HCT116 (cell line): ENCODE results near the gene SAMD9. TPM values are rescaled to one million over a fixed set of nuclear protein-coding genes. Genes with fewer than 3 reads are reported as not detected.

Experiments used
- ATAC-seq: fragments of 200-7000 bp; cut with Tn5 transposase; 2 replicates; pipeline ENCODE4 v1.9.1; 2020; ENCODE audit warnings: mild to moderate bottlenecking, moderate library complexity
- BruUV-seq: library from RNA; stranded (reverse); fragments of 400-500 nt; replicated peaks from 2 replicates; lab custom pipeline; 2021; lab: Mats Ljungman, UMichigan
- CTCF ChIA-PET: fragments of 300-600 bp; sonication (Branson Sonifier 250); formaldehyde crosslinking; loops from one replicate; lab custom pipeline; 2021; ENCODE audit warnings: antibody characterized with exemption; lab: Charles Lee
- POLR2A ChIA-PET: fragments of 300-600, 350-600 bp; sonication (Branson Sonifier 250); formaldehyde crosslinking; loops from one replicate; lab custom pipeline; 2021; ENCODE audit warnings: antibody characterized with exemption; lab: Charles Lee
- RAD21 ChIA-PET, 2 experiments: fragments of 300-600 bp; sonication (Branson Sonifier 250); formaldehyde crosslinking; loops; one replicate each; lab custom pipeline; 2023; ENCODE audit warnings: low total read pairs in 2 of 2; ENCODE audit not compliant: uncharacterized antibody in 2 of 2, unreplicated experiment in 2 of 2, low non-redundant PET in 1 of 2; lab: Charles Lee
- DNase-seq: peaks from one replicate; pipeline ENCODE4 v3.0.0-alpha.2; 2010; ENCODE audit warnings: low read depth, low spot score
- H2AFZ ChIP-seq: fragments of 200-600 bp; shearing (Covaris generic), sonication (generic); 2 replicates; pipeline ENCODE4 v1.6.1; 2017; ENCODE audit warnings: low read depth, mixed run types, mixed read lengths, antibody characterized with exemption, low read length; ENCODE audit not compliant: poor library complexity, severe bottlenecking
- H3K27ac ChIP-seq: 2 replicates; pipeline ENCODE4 v1.5.1; 2012; ENCODE audit warnings: low read depth, low read length
- H3K27me3 ChIP-seq: fragments of 200-600 bp; sonication (generic); 2 replicates; pipeline ENCODE4 v1.6.1; 2016; ENCODE audit warnings: mixed run types, low read length, mixed read lengths; ENCODE audit not compliant: insufficient read depth
- H3K36me3 ChIP-seq, 2 experiments: fragments of 200-500 bp in 1 of 2; fragments of 200-600 bp in 1 of 2; sonication (Bioruptor generic) in 1 of 2; sonication (generic) in 1 of 2; 2 replicates each; pipeline versions ENCODE4 v1.5.1 to v1.6.1; 2014 to 2016; ENCODE audit warnings: low read length in 2 of 2, inconsistent platforms in 1 of 2, mixed read lengths in 1 of 2, mixed run types in 1 of 2; ENCODE audit not compliant: insufficient read depth in 2 of 2, control insufficient read depth in 1 of 2
- H3K4me1 ChIP-seq, 2 experiments: fragments of 200-600 bp in 1 of 2; sonication (generic) in 1 of 2; 2 replicates each; pipeline versions ENCODE4 v1.5.1 to v1.6.1; 2012 to 2017; ENCODE audit warnings: low read length in 2 of 2, inconsistent platforms in 1 of 2, mild to moderate bottlenecking in 1 of 2, mixed read lengths in 1 of 2, mixed run types in 1 of 2, moderate library complexity in 1 of 2; ENCODE audit not compliant: insufficient read depth in 2 of 2, control insufficient read depth in 1 of 2
- H3K4me2 ChIP-seq: fragments of 200-600 bp; sonication (generic); 2 replicates; pipeline ENCODE4 v1.6.1; 2017; ENCODE audit warnings: mixed run types, low read length, mixed read lengths
- H3K4me3 ChIP-seq, 2 experiments: fragments of 200-600 bp in 1 of 2; sonication (generic) in 1 of 2; replicated peaks in 1 of 2; 2 replicates each; pipeline ENCODE4 v1.5.1; 2011 to 2016; ENCODE audit warnings: low read length in 2 of 2, control low read depth in 1 of 2, low read depth in 1 of 2, mild to moderate bottlenecking in 1 of 2, mixed read lengths in 1 of 2, mixed run types in 1 of 2
- H3K79me2 ChIP-seq: fragments of 200-600 bp; sonication (generic); 2 replicates; pipeline ENCODE4 v1.6.1; 2017; ENCODE audit warnings: mild to moderate bottlenecking, mixed run types, low read length, moderate library complexity, mixed read lengths; ENCODE audit not compliant: insufficient read depth
- H3K9ac ChIP-seq: fragments of 200-600 bp; sonication (generic); 2 replicates; pipeline ENCODE4 v1.6.1; 2016; ENCODE audit warnings: low read length, mixed read lengths
- H3K9me2 ChIP-seq: fragments of 200-600 bp; sonication (generic), shearing (Covaris generic); 2 replicates; pipeline ENCODE4 v1.6.1; 2017; ENCODE audit warnings: mixed run types, mild to moderate bottlenecking, moderate library complexity; ENCODE audit not compliant: insufficient read depth
- H3K9me3 ChIP-seq, 2 experiments: fragments of 200-500 bp in 1 of 2; fragments of 200-600 bp in 1 of 2; sonication (Bioruptor generic) in 1 of 2; sonication (generic) in 1 of 2; 2 replicates each; pipeline ENCODE4 v1.6.1; 2014 to 2017; ENCODE audit warnings: low read length in 2 of 2, mixed read lengths in 2 of 2, inconsistent platforms in 1 of 2, low read depth in 1 of 2, mild to moderate bottlenecking in 1 of 2, mixed run types in 1 of 2, moderate library complexity in 1 of 2; ENCODE audit not compliant: control insufficient read depth in 1 of 2, insufficient read depth in 1 of 2
- H4K20me1 ChIP-seq: fragments of 200-600 bp; sonication (generic), shearing (Covaris generic); 2 replicates; pipeline ENCODE4 v1.6.1; 2017; ENCODE audit warnings: mixed run types, mild to moderate bottlenecking, moderate library complexity; ENCODE audit not compliant: insufficient read depth
- ATF3 ChIP-seq: IDR thresholded peaks from 2 replicates; pipeline ENCODE4 v1.6.1; 2012
- CBX3 ChIP-seq: IDR thresholded peaks from 2 replicates; pipeline ENCODE4 v1.6.1; 2012; ENCODE audit warnings: low read depth
- CEBPB ChIP-seq: IDR thresholded peaks from 2 replicates; pipeline ENCODE4 v1.6.1; 2012; ENCODE audit warnings: low read depth
- CTCF ChIP-seq, 3 experiments: fragments of 200-600 bp in 1 of 3; sonication (generic) in 1 of 3; IDR thresholded peaks in 2 of 3; conservative IDR thresholded peaks in 1 of 3; 2 replicates each; pipeline ENCODE4 v1.5.1; 2012 to 2017; ENCODE audit warnings: low read depth in 2 of 3, low read length in 2 of 3, antibody characterized with exemption in 1 of 3, borderline replicate concordance in 1 of 3, control low read depth in 1 of 3, mild to moderate bottlenecking in 1 of 3, mixed read lengths in 1 of 3, mixed run types in 1 of 3, moderate library complexity in 1 of 3; ENCODE audit not compliant: insufficient read depth in 1 of 3
- JUND ChIP-seq: IDR thresholded peaks from 2 replicates; pipeline ENCODE4 v1.6.1; 2012
- MAX ChIP-seq: IDR thresholded peaks from 2 replicates; pipeline ENCODE4 v1.6.1; 2012
- POLR2A ChIP-seq: IDR thresholded peaks from 2 replicates; pipeline ENCODE4 v1.7.0; 2011; ENCODE audit warnings: borderline replicate concordance; ENCODE audit not compliant: insufficient read depth, insufficient read length; ENCODE audit errors: extremely low read depth
- POLR2AphosphoS5 ChIP-seq: IDR thresholded peaks from 2 replicates; pipeline ENCODE4 v1.6.1; 2011; ENCODE audit warnings: mild to moderate bottlenecking, low read depth, low read length, moderate library complexity
- RAD21 ChIP-seq: IDR thresholded peaks from 2 replicates; pipeline ENCODE4 v1.6.1; 2012; ENCODE audit warnings: low read depth, mild to moderate bottlenecking
- SP1 ChIP-seq: IDR thresholded peaks from 2 replicates; pipeline ENCODE4 v1.6.1; 2012; ENCODE audit warnings: low read depth
- SRF ChIP-seq: IDR thresholded peaks from 2 replicates; pipeline ENCODE4 v1.6.1; 2012; ENCODE audit warnings: low read depth
- YY1 ChIP-seq: IDR thresholded peaks from 2 replicates; pipeline ENCODE4 v1.6.1; 2011; ENCODE audit warnings: low read length, low read depth, moderate library complexity, mild to moderate bottlenecking; ENCODE audit not compliant: insufficient replicate concordance; ENCODE audit errors: extremely low read depth
- ZFX ChIP-seq: fragments of 450-650 bp; IDR thresholded peaks from 2 replicates; pipeline ENCODE4 v1.6.1; 2017
- intact Hi-C: fragments of 100-400 bp; cut with micrococcal nuclease; formaldehyde crosslinking; loops from 2 replicates; pipeline ENCODE4 v1.10.0; 2022
- total RNA-seq: library from RNA; stranded (reverse); gene quantifications from one replicate; pipeline ENCODE4 v1.2.1, GENCODE V29; 2021; ENCODE audit not compliant: unreplicated experiment

The SAMD9 gene
- total RNA-seq, 1 experiment from 2014 or later, result 5.3 TPM

GRCh38 chr7:93156884-93157283, 39.1 kb upstream of the SAMD9 start:
- no peaks in the 10 kb centered on the region; the same call in 1 of the 2 replicates for H3K9me2 ChIP-seq
- H3K4me3 ChIP-seq, result no peak overlapping the region
- ATAC-seq, result no peak
- ChIA-PET RAD21 (no interaction called here), CTCF (no interaction called here), POLR2A (no interaction called here)
- no peak for DNase-seq
- H3K4me1 ChIP-seq, result no peaks in the 10 kb centered on the region
- intact Hi-C loops, result no loop called here
- H2AFZ ChIP-seq, result no peak overlapping the region
- no peaks in the 10 kb centered on the region for H3K79me2 ChIP-seq
- no peaks in the 10 kb centered on the region for H3K36me3 ChIP-seq
- no TSS peak for BruUV-seq
- H4K20me1 ChIP-seq, result no peaks in the 10 kb centered on the region
- H3K4me2 ChIP-seq, result no peak overlapping the region
- H3K9me3 ChIP-seq, result no peaks in the 10 kb centered on the region
- no peak for TF ChIP-seq MAX
- no peak for TF ChIP-seq YY1
- TF ChIP-seq SRF, result no peak
- TF ChIP-seq ATF3, result no peak
- no peak for TF ChIP-seq CBX3
- TF ChIP-seq ZFX, result no peak
- TF ChIP-seq RAD21, result no peak
- TF ChIP-seq SP1, result no peak
- TF ChIP-seq, all 23 proteins: peak for 0
- H3K9ac ChIP-seq, result no peak overlapping the region
- no peaks in the 10 kb centered on the region for H3K27me3 ChIP-seq
- H3K27ac ChIP-seq, result no peak overlapping the region

- no TSS peak for BruUV-seq
- Histone ChIP-seq H3K4me2 (no peak overlapping the region), H3K4me1 (no peaks in the 10 kb centered on the region), H3K9ac (no peak overlapping the region), H3K27me3 (no peaks in the 10 kb centered on the region), H4K20me1 (no peaks in the 10 kb centered on the region), H3K4me3 (no peak overlapping the region), H2AFZ (no peak overlapping the region), H3K9me2 (no peaks in the 10 kb centered on the region; the same call in none of the 2 replicates), H3K36me3 (no peaks in the 10 kb centered on the region), H3K79me2 (no peaks in the 10 kb centered on the region), H3K27ac (no peak overlapping the region), H3K9me3 (no peaks in the 10 kb centered on the region)
- ChIA-PET POLR2A (no interaction called here), CTCF (no interaction called here), RAD21 (no interaction called here)
- no peak for DNase-seq
- TF ChIP-seq CTCF (IDR thresholded peaks at IDR 0.05 in 2 of 3, conservative IDR thresholded peaks at IDR 0.05 in 1 of 3; ENCODE audit: borderline replicate concordance in 1 of 3, insufficient read depth in 1 of 3, low read depth in 2 of 3, low read length in 2 of 3) (no peak), CBX3 (no peak), ZFX (no peak), JUND (no peak), CEBPB (no peak), POLR2AphosphoS5 (no peak), RAD21 (no peak), YY1 (no peak), SRF (no peak), MAX (no peak), POLR2A (no peak)
- no peak; the same call in 1 of the 2 replicates for ATAC-seq
- intact Hi-C loops, result no loop called here
These were observed 32.5 kb upstream of the SAMD9 start for GRCh38 chr7:93150200-93150835.
